ENCODE results near the gene KIAA0408.

The KIAA0408 gene

DNA sequence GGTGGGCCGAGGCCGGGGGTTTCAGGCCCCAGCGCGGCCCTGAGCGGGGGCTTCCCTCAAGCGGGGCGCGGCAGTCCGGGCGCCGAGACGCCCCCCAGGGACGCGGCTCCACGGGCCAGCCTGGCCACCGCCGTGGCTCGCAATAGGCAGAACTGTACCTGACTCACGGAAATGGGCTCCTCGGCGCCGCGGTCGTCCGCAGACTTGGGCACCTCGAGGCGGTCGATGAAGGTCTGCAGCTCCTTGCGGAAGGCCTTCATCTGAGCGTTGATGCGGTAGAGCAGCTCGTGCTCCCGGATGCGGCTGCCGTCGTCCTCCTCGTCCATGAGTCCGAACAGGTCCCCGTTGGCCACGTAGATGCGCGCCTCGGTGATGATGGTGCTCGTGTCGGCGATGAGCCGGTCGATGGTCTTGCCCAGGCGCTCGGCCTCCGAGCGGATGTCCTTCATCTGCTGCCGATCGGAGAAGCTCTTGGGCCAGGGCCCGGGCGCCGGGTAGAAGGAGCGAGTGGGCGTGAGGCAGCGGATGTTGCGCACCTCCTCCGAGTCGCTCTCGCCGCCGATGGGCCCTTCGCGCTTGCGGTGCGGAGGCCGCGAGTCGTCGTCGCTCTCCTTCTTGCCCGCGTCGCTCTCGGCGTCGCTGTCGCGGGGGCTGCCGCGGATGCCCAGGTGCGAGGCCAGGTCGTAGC lies 16.1 kb upstream of the KIAA0408 start:
- Histone ChIP-seq H3K9ac (ENCODE audit: low read depth, low read length) (no peak overlapping the region), H3K36me3 (ENCODE audit: insufficient read depth, low read length) (no peaks in the 10 kb centered on the region), H3K9me3 (ENCODE audit: control insufficient read depth, insufficient read depth, low read length) (no peaks in the 10 kb centered on the region), H3K4me1 (ENCODE audit: insufficient read depth, low read length) (no peaks in the 10 kb centered on the region)

DNA sequence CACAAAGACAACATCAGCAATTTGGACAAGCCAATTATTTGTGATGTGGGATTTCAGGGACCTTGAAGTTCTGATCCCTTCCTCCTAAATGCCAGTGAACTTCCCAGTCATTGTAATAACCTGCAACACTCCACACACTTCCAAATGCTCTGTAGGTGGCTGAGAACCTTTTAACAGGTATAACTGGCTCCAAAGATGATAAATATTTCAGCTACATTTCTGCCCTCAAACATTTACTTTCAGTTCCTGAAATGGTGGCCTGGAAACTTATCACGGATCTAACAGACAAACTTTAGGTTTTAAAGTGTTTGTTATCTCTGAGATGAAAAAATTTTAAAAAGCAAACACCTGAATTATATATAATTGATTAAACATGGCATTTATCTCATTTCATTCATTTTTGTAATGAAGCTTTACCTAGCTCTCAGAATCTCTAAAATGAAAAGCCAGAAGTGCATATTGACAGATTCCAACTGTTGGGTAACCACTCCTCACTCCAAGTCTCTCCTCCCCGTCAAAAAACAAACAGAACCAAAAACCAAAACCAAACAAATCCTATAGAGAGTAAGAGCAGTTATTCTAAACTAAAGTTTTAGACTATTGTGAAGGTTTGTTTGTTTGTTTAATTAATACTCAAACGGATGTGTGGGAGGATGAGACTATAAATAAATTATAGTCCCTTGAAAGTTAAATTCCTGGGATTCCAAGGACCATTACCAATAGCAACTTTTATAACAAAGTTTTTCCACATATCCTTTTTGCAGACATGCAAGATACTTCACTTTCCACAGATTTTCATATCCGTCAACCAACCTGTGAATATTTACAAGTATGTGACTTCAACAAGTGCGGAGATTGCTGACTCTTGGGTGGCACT lies 12.4 kb upstream of the KIAA0408 start:
- H3K4me1 ChIP-seq (ENCODE audit: insufficient read depth, low read length) = no peaks in the 10 kb centered on the region
- H3K36me3 ChIP-seq (ENCODE audit: insufficient read depth, low read length) = no peaks in the 10 kb centered on the region

DNA sequence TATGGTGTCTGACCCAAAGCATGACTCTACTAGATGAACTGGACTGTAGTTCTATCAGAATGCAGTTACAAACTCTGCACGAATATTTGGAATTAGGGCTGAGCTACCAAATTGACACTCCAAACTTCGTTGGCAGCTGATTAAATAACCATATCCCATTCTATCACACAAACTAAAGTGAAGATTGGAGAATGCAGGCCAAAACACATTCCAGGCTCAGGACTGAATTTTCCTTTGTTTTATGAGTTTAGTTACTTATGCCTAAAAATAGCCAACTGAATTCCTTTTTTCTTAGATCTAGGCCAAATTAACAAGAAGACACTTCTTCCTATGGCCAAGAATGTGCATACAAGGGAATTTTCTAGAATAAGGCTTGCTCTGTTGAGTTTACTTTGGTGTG lies 9.7 kb upstream of the KIAA0408 start:
- no peaks in the 10 kb centered on the region for H3K4me1 ChIP-seq (ENCODE audit: insufficient read depth, low read length)
- no peaks in the 10 kb centered on the region for H3K36me3 ChIP-seq (ENCODE audit: insufficient read depth, low read length)
- H3K9me3 ChIP-seq (ENCODE audit: control insufficient read depth, insufficient read depth, low read length) = no peaks in the 10 kb centered on the region
- H3K9ac ChIP-seq (ENCODE audit: low read depth, low read length) = no peak overlapping the region

More for the DNA sequence above, 12.4 kb upstream of the KIAA0408 start:
- Histone ChIP-seq H3K9ac (ENCODE audit: low read depth, low read length) (no peak overlapping the region), H3K9me3 (ENCODE audit: control insufficient read depth, insufficient read depth, low read length) (no peaks in the 10 kb centered on the region)

DNA sequence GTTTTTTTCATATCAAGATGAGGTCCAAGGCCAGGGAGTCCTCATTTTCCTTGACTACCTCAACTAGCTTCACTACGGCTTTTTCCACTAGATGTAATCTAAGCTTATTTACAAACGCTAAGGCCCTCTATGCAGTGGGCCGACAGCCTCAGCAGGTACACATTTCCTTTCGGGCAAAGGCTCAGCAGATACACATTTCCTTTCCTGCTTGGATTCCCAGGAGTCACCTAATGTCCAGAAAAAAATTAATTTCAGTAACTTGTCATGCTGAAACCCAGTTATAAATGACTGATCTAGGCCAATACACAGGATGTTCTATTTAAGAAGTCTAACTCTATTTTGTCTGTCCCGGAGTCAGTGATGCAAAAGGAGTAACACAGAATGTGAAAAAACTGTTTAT lies 7.2 kb upstream of the KIAA0408 start:
- H3K36me3 ChIP-seq (ENCODE audit: insufficient read depth, low read length) = no peaks in the 10 kb centered on the region
- H3K9me3 ChIP-seq (ENCODE audit: control insufficient read depth, insufficient read depth, low read length) = no peaks in the 10 kb centered on the region
- no peaks in the 10 kb centered on the region for H3K4me1 ChIP-seq (ENCODE audit: insufficient read depth, low read length)
- H3K9ac ChIP-seq (ENCODE audit: low read depth, low read length) = no peak overlapping the region

DNA sequence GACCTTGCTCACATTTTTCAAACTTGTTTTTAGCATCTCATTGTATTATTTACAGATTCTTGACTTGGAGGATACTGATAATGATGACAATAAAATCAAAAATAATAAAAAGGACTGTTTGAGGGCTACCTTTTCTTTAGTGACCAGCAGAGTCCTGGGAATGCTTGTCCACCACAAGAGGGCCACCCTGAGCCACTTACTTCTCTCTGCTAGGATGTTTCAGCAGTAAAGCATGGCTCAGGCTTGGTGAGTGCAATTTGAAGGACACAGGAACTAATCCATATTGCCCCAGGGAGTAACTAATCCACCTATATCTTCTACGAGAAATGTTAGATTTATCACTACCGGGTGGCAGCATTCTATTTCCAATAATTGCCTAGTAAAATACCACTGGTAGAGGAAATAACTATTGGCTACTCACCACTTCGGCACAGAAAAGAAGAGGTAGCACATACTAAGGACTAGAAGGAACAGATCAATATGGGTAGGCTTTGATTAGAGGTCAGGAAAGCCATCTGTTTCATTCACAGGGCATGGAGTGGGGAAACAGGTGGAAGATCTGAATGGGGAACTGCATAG lies 5.8 kb upstream of the KIAA0408 start:
- H3K9me3 ChIP-seq (ENCODE audit: control insufficient read depth, insufficient read depth, low read length) = no peaks in the 10 kb centered on the region
- H3K9ac ChIP-seq (ENCODE audit: low read depth, low read length) = no peak overlapping the region
- H3K36me3 ChIP-seq (ENCODE audit: insufficient read depth, low read length) = no peaks in the 10 kb centered on the region
- H3K4me1 ChIP-seq (ENCODE audit: insufficient read depth, low read length) = no peaks in the 10 kb centered on the region

DNA sequence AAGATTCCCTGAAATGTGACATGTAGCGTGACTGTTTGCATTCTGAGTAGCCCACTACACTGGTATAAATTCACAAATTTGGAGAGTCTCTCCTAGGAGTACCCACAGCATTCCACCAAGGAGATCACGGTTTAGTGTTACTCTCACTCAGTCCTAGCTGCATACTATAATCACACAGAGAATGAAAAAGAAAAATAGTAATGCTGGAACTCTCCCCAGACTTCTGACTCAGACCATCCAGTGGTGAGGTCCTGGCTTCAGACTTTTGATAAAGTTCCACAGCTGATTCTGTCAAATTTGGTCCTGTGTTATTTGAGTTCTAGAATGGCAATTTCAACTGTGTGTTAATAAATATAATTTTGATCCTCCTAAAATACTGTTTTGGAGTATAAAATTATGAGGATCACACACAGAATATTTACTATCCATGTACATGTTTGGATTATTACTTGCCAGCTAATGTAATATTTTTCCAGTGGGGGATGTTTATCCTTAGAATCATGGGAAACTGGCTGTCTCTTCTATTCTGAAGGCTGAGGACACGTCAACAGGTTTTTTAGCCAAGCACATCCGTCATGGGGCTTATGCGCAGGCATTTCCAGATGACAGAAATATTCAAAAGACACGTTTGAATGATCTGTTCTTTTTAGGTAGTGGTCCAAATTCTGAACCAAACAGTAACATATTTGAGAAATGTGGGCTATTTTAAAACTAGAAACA lies 5.1 kb upstream of the KIAA0408 start:
- Histone ChIP-seq H3K4me1 (ENCODE audit: insufficient read depth, low read length) (no peaks in the 10 kb centered on the region; the same call in 1 of the 2 replicates), H3K36me3 (ENCODE audit: insufficient read depth, low read length) (no peaks in the 10 kb centered on the region), H3K9ac (ENCODE audit: low read depth, low read length) (no peak overlapping the region), H3K9me3 (ENCODE audit: control insufficient read depth, insufficient read depth, low read length) (no peaks in the 10 kb centered on the region)

DNA sequence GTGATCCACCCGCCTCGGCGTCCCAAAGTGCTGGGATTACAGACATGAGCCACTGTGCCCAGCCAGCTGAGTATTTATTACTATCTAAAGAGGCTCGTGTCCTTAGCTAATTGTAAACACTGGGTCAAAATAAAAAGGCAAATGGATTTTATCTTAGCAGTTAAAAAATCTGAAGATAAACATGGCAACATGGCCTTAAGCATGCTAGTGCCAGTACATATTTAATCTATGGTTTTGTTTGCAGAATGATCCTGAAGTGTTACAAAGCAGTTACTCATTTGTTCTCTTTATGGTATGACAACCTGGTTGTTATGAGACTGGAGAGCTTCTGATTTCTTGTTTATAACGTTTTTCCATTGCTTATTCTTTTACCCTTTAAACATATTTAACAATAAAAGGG lies 3.9 kb upstream of the KIAA0408 start:
- Histone ChIP-seq H3K9ac (ENCODE audit: low read depth, low read length) (no peak overlapping the region), H3K9me3 (ENCODE audit: control insufficient read depth, insufficient read depth, low read length) (no peaks in the 10 kb centered on the region), H3K36me3 (ENCODE audit: insufficient read depth, low read length) (no peaks in the 10 kb centered on the region), H3K4me1 (ENCODE audit: insufficient read depth, low read length) (peaks cover 12% of the 10 kb centered on the region)

DNA sequence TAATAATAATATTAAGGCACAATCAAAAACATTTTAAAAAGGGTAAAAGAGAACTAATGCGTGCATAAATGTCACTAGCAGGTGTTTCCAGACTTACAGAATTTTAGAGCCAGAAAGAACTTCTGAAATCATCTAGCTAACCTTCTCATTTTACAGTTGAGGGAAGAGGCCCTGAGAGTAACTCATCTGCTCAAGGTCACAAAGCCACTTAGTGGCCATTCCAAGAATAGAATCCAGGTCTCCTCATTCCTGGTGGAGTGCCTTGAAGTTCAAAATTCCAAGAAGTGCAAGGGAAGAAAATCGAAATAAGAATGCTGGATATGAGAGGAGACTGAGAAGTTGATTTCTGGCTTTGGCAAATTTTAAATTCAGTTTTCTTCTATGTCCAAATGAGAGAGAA lies 3.2 kb upstream of the KIAA0408 start:
- Histone ChIP-seq H3K36me3 (ENCODE audit: insufficient read depth, low read length) (no peaks in the 10 kb centered on the region), H3K9ac (ENCODE audit: low read depth, low read length) (no peak overlapping the region), H3K9me3 (ENCODE audit: control insufficient read depth, insufficient read depth, low read length) (no peaks in the 10 kb centered on the region), H3K4me1 (ENCODE audit: insufficient read depth, low read length) (peaks cover 17% of the 10 kb centered on the region)

DNA sequence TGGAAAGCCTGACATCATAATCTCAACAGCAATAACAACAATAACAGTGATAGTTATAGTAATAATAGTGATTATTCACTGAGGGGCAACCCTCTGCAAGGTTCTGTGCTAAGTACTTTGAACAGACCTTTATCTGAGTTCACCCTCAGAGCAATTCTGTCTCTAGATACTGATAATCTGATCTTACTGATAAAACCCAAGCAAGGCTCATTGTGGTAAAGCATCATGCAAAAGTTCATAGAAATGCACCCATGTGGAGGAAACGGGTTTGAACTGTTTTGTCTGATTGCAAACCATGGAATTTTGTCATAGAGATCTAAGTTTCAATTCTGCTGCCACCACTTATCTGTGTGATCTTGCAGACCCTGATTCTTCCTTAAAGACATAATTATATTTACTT lies 1.3 kb upstream of the KIAA0408 start:
- Histone ChIP-seq H3K9me3 (ENCODE audit: control insufficient read depth, insufficient read depth, low read length) (no peaks in the 10 kb centered on the region), H3K4me1 (ENCODE audit: insufficient read depth, low read length) (peaks cover 28% of the 10 kb centered on the region), H3K36me3 (ENCODE audit: insufficient read depth, low read length) (no peaks in the 10 kb centered on the region), H3K9ac (ENCODE audit: low read depth, low read length) (no peak overlapping the region)

DNA sequence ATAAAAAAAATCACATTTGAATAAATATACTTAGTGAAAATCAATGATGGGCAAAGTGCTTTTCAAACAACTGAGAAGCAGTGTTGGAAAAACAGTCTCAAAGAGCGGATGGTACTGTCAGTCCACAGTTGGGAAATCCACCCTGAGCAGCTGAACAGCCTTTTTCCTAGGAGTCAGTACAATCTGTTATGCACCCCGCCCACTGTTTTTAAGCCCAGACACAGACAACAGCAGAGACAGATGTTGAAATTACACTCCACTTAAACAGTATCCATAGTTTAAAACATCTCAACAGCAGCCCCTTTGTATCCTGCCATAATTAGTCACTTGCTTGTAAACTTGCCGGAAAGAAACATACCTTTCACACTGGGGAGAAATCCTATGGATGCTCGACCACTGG lies 372 bp downstream of the KIAA0408 start:
- H3K9me3 ChIP-seq (ENCODE audit: control insufficient read depth, insufficient read depth, low read length) = no peaks in the 10 kb centered on the region
- H3K4me1 ChIP-seq (ENCODE audit: insufficient read depth, low read length) = peaks cover 28% of the 10 kb centered on the region
- H3K9ac ChIP-seq (ENCODE audit: low read depth, low read length) = no peak overlapping the region; the same call in 1 of the 2 replicates
- no peaks in the 10 kb centered on the region for H3K36me3 ChIP-seq (ENCODE audit: insufficient read depth, low read length)

DNA sequence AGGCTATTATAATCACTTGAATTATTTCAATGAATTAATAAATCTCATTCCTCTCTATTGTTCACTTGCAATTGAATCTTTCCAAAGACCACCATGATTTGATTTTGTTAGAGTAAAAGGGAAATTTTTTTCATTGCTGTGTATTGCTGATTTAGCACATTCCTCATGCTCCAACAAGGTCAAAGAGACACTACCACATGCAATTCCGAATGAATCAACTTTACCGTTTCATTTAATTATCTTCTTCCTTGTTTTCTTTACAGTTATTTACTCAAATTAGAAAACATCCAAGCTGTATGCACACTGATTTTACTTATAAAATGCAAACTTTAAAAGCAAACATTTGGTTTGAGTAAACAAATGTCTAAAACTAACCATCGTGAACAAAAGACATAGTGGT lies 967 bp downstream of the KIAA0408 start:
- Histone ChIP-seq H3K9me3 (ENCODE audit: control insufficient read depth, insufficient read depth, low read length) (no peaks in the 10 kb centered on the region), H3K4me1 (ENCODE audit: insufficient read depth, low read length) (peaks cover 28% of the 10 kb centered on the region), H3K36me3 (ENCODE audit: insufficient read depth, low read length) (no peaks in the 10 kb centered on the region), H3K9ac (ENCODE audit: low read depth, low read length) (no peak overlapping the region)

DNA sequence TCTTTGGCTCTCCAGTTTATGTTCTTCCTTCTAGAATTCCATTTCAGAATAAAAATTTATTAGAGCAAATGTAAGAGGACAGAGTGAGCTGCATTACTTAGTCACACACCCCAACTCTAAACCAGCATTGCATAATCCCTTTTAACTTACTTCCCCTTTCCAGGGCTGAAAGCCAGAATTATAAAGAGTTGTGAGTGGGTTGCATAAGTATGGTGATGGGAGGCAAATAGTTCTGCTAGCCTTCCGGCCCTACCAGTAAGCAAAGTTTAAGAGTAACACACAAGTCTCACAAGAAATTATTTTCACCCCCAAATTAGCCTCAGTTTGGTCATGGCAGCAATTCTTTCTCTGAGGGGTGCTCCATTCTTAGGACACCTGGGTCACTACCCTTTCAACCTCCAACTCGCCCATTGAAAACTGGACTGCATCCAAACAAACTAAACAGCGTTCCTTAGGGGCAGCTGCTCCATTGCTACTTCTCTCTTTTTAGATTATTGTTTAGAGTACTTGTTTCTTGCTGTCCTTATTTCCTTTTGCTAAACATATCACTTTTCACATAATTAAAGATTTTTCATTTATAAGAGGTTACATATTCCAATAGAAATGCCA lies 1.6 kb downstream of the KIAA0408 start:
- H3K9ac ChIP-seq (ENCODE audit: low read depth, low read length) = no peak overlapping the region
- H3K4me1 ChIP-seq (ENCODE audit: insufficient read depth, low read length) = peaks cover 28% of the 10 kb centered on the region
- H3K9me3 ChIP-seq (ENCODE audit: control insufficient read depth, insufficient read depth, low read length) = no peaks in the 10 kb centered on the region
- no peaks in the 10 kb centered on the region for H3K36me3 ChIP-seq (ENCODE audit: insufficient read depth, low read length)

DNA sequence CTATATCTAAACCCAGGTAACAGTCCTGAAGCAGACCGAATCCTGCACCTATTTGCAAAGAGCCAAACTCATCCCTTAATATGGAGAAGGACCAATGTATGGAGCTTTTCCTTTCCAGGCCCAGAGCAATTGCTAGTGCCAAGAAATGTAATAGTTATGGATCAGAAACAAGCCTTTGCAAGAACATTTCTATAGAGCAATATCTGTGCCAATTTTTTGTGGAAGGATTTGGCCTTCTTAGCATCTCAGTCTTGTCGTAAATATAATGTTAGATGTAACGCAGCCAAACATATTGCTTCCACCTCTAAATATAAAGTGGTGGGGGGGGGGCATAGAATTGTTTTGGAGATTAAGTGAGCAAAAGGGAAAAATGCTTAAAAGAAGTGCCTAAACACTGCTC lies 2.7 kb downstream of the KIAA0408 start:
- no peaks in the 10 kb centered on the region for H3K36me3 ChIP-seq (ENCODE audit: insufficient read depth, low read length)
- H3K4me1 ChIP-seq (ENCODE audit: insufficient read depth, low read length) = peaks cover 28% of the 10 kb centered on the region
- no peaks in the 10 kb centered on the region for H3K9me3 ChIP-seq (ENCODE audit: control insufficient read depth, insufficient read depth, low read length)
- no peak overlapping the region for H3K9ac ChIP-seq (ENCODE audit: low read depth, low read length)

Data from ES-I3 (cell line).